Measurements from ENCODE around the gene KIF6. TPM values are rescaled to one million over a fixed set of nuclear protein-coding genes. Genes with fewer than 3 reads are reported as not detected.

The KIF6 gene
- total and polyA plus RNA-seq, 5 donors, result 0.25 to 1.4 (median 0.43) TPM

GRCh38 chr6:39543950-39544349 lies 181.3 kb downstream of the KIF6 start:
- ATAC-seq, result no peak
- DNase-seq, result no peak
- 57% methylated on average over 1 of the region's 1 CpG for WGBS
- Histone ChIP-seq H3K9me3 (ENCODE audit: control insufficient read depth, low read length) (no peaks in the 10 kb centered on the region), H3K27me3 (ENCODE audit: control insufficient read depth, insufficient read depth) (no peaks in the 10 kb centered on the region), H3K4me1 (ENCODE audit: control insufficient read depth, insufficient read depth, low read length) (peaks cover 1% of the 10 kb centered on the region), H3K4me3 (ENCODE audit: low read length) (no peak overlapping the region), H3K27ac (ENCODE audit: low read length) (no peak overlapping the region)
- intact Hi-C loops (cut with DNase I), result no loop called here

GRCh38 chr6:39543095-39543494 lies 182.1 kb downstream of the KIF6 start:
- Histone ChIP-seq H3K27me3 (ENCODE audit: control insufficient read depth, insufficient read depth) (no peaks in the 10 kb centered on the region), H3K4me3 (ENCODE audit: low read length) (no peak overlapping the region), H3K27ac (ENCODE audit: low read length) (no peak overlapping the region), H3K4me1 (ENCODE audit: control insufficient read depth, insufficient read depth, low read length) (no peaks in the 10 kb centered on the region), H3K9me3 (ENCODE audit: control insufficient read depth, low read length) (no peaks in the 10 kb centered on the region)
- ATAC-seq, result peak; percentile 96
- DNase-seq, result peak; percentile 75 to 86 (median 85)
- intact Hi-C loops (cut with DNase I), result no loop called here
- WGBS, result 21% methylated on average over 2 of the region's 2 CpGs

DNA sequence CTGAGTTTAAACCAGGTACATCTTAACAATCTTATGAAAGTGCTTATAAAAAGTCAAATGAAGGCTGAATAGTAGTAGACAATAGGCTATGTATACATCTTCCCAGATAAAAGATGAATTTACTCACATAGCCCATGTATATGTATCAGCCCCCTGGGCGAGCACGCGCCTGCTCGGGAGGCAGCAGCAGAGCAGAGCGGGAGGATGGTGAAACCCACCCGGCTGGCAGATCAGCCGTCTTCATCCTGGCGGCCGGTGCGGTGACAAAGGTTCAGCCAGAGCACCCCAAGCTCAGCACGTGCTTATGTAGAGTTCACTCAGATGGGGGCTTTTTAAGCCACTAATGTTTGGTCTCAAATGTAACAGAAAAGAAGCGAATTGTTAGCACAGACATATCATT lies 184.8 kb downstream of the KIF6 start:
- H3K4me1 ChIP-seq (ENCODE audit: control insufficient read depth, insufficient read depth, low read length), result no peaks in the 10 kb centered on the region
- ATAC-seq, result no peak
- H3K9me3 ChIP-seq (ENCODE audit: control insufficient read depth, low read length), result no peaks in the 10 kb centered on the region
- H3K27me3 ChIP-seq (ENCODE audit: control insufficient read depth, insufficient read depth), result no peaks in the 10 kb centered on the region
- 96% methylated on average over 12 of the region's 12 CpGs for WGBS
- H3K27ac ChIP-seq (ENCODE audit: low read length), result no peak overlapping the region
- DNase-seq, result no peak
- H3K4me3 ChIP-seq (ENCODE audit: low read length), result no peak overlapping the region
- intact Hi-C loops (cut with DNase I), result no loop called here

GRCh38 chr6:39530201-39530759 lies 194.9 kb downstream of the KIF6 start:
- H3K27ac ChIP-seq (ENCODE audit: low read length), result no peak overlapping the region
- no peaks in the 10 kb centered on the region for H3K9me3 ChIP-seq (ENCODE audit: control insufficient read depth, low read length)
- ATAC-seq, result peak; percentile 36 to 62
- peak in 1 of 3 donors; percentile 51 for DNase-seq
- 39% methylated on average over 4 of the region's 4 CpGs for WGBS
- intact Hi-C loops (cut with DNase I), result no loop called here
- H3K27me3 ChIP-seq (ENCODE audit: control insufficient read depth, insufficient read depth), result no peaks in the 10 kb centered on the region
- no peak overlapping the region for H3K4me3 ChIP-seq (ENCODE audit: low read length)
- no peaks in the 10 kb centered on the region for H3K4me1 ChIP-seq (ENCODE audit: control insufficient read depth, insufficient read depth, low read length)

DNA sequence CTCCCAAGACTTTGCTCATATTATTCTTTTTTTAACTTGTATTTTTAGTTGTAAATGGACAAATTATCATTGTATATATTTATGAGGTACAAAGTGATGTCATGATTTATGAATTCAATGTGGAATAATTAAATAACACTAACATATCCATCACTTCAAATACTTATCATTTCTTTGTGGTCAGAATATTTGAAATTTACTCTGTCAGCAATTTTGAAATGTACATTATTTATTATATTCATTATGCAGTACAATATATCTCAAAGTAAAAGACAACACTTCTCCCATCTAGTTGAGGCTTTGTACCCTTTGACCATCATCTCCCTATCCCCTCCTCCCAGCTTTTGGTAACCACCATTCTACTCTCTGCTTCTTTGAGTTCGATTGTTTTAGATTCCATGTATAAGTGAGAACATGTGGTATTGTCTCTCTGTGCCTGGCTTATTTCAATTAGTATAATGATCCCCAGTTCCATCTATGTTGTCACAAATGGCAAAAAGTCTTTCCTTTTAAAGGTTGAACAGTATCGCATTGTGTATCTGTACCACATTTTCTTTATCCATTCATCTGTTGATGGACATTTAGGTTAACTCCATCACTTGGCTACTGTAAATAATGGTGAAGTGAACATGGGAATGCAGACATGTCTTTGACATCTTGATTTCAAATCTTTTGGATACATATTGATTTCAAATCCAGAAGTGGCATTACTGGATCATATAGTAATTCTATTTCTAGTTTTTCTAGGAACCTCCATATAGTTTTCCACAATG lies 197.2 kb downstream of the KIF6 start:
- ATAC-seq (no peak), DNase-seq (no peak)
- Histone ChIP-seq H3K27ac (ENCODE audit: low read length) (no peak overlapping the region), H3K9me3 (ENCODE audit: control insufficient read depth, low read length) (no peaks in the 10 kb centered on the region), H3K4me3 (ENCODE audit: low read length) (no peak overlapping the region), H3K4me1 (ENCODE audit: control insufficient read depth, insufficient read depth, low read length) (no peaks in the 10 kb centered on the region), H3K27me3 (ENCODE audit: control insufficient read depth, insufficient read depth) (no peaks in the 10 kb centered on the region)
- intact Hi-C loops (cut with DNase I), result no loop called here
- 75% methylated on average over 2 of the region's 2 CpGs for WGBS

DNA sequence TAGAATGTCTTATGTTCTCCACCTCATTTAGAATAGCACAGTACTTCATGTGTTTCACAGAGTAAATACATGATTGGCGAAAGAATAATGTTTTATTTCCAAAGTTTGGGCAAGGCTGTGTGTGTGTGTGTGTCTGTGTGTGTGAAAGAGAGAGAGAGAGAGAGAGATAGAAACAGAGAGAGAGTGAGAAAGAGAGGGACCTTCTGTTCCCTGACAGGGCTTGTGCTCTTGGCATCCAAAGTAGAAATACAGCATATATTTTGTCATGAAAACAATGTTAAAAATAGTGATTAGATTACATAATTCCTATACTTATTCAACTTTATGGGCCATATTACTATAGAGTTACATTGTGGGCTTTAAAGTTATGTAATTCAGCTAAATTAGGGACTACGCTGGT lies 201.2 kb downstream of the KIF6 start:
- Histone ChIP-seq H3K27ac (ENCODE audit: low read length) (no peak overlapping the region), H3K4me1 (ENCODE audit: control insufficient read depth, insufficient read depth, low read length) (no peaks in the 10 kb centered on the region)
- 70% methylated on average over 2 of the region's 2 CpGs for WGBS

DNA sequence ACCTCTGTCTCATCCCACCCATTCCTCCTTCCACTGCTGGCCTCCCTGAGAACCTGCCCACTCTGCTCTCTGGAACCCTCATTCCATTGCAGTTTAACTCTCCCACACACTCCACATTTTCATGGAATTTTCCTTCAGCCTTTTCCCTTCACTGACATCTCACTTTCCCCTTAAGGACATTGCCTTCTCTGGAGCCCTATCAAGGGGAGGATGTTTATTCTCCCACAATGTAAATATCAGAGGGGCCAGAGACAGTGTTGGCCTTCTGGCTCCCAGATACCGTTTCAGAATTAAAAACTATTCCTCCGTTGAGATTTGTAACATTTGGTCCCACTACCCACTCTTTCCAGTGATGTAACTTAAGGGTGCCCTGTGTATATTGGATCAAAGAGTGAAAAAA lies 203.2 kb downstream of the KIF6 start:
- H3K27ac ChIP-seq (ENCODE audit: low read length), result no peak overlapping the region
- WGBS, result 34% methylated on average over 2 of the region's 2 CpGs
- H3K9me3 ChIP-seq (ENCODE audit: control insufficient read depth, low read length), result no peaks in the 10 kb centered on the region
- H3K4me3 ChIP-seq (ENCODE audit: low read length), result no peak overlapping the region
- no peaks in the 10 kb centered on the region for H3K27me3 ChIP-seq (ENCODE audit: control insufficient read depth, insufficient read depth)
- intact Hi-C loops (cut with DNase I), result no loop called here
- DNase-seq (no peak), ATAC-seq (peak in 1 of 2 donors; percentile 62)
- H3K4me1 ChIP-seq (ENCODE audit: control insufficient read depth, insufficient read depth, low read length), result no peaks in the 10 kb centered on the region

More for the DNA sequence above, 201.2 kb downstream of the KIF6 start:
- H3K9me3 ChIP-seq (ENCODE audit: control insufficient read depth, low read length), result no peaks in the 10 kb centered on the region
- peak in 1 of 2 donors; percentile 31 for ATAC-seq
- no peak overlapping the region for H3K4me3 ChIP-seq (ENCODE audit: low read length)
- intact Hi-C loops (cut with DNase I), result no loop called here
- DNase-seq, result no peak
- no peaks in the 10 kb centered on the region for H3K27me3 ChIP-seq (ENCODE audit: control insufficient read depth, insufficient read depth)

- H3K4me1 ChIP-seq (ENCODE audit: control insufficient read depth, insufficient read depth, low read length), result no peaks in the 10 kb centered on the region
- no peak overlapping the region for H3K4me3 ChIP-seq (ENCODE audit: low read length)
- no peak for ATAC-seq
- intact Hi-C loops (cut with DNase I), result no loop called here
- no peak overlapping the region for H3K27ac ChIP-seq (ENCODE audit: low read length)
- DNase-seq, result no peak
- 60% methylated on average over 1 of the region's 1 CpG for WGBS
- no peaks in the 10 kb centered on the region for H3K27me3 ChIP-seq (ENCODE audit: control insufficient read depth, insufficient read depth)
- H3K9me3 ChIP-seq (ENCODE audit: control insufficient read depth, low read length), result no peaks in the 10 kb centered on the region
Observed at GRCh38 chr6:39520916-39521315, 204.3 kb downstream of the KIF6 start.

DNA sequence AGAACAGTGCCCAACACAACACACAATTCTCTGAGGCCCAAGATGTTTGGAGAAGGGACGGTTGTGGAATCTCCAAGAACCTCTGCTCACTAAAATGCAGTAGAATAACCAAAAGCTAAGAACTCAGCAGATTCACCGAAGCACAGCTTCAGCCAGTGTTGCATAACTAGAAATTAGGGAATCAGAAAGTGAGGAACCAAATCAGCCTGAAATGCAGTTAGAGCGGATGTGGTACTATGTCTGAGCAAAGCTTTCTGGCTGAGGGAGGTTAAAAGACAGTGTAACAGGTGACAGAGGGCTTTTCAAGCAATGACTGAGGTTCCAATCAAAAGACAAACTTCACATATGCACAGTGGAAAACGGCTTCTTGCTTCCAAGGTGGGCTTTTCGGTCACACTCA lies 204.8 kb downstream of the KIF6 start:
- Histone ChIP-seq H3K9me3 (ENCODE audit: control insufficient read depth, low read length) (no peaks in the 10 kb centered on the region), H3K27me3 (ENCODE audit: control insufficient read depth, insufficient read depth) (no peaks in the 10 kb centered on the region), H3K27ac (ENCODE audit: low read length) (no peak overlapping the region), H3K4me1 (ENCODE audit: control insufficient read depth, insufficient read depth, low read length) (no peaks in the 10 kb centered on the region), H3K4me3 (ENCODE audit: low read length) (no peak overlapping the region)
- DNase-seq, result no peak
- 60% methylated on average over 5 of the region's 5 CpGs for WGBS
- intact Hi-C loops (cut with DNase I), result no loop called here
- ATAC-seq, result peak; percentile 26 to 48

GRCh38 chr6:39518221-39518620 lies 207.0 kb downstream of the KIF6 start:
- H3K27ac ChIP-seq (ENCODE audit: low read length), result no peak overlapping the region
- H3K4me1 ChIP-seq (ENCODE audit: control insufficient read depth, insufficient read depth, low read length), result no peaks in the 10 kb centered on the region
- ATAC-seq (peak in 1 of 2 donors; percentile 34), DNase-seq (no peak)
- no peaks in the 10 kb centered on the region for H3K9me3 ChIP-seq (ENCODE audit: control insufficient read depth, low read length)
- no peak overlapping the region for H3K4me3 ChIP-seq (ENCODE audit: low read length)
- intact Hi-C loops (cut with DNase I), result no loop called here
- no peaks in the 10 kb centered on the region for H3K27me3 ChIP-seq (ENCODE audit: control insufficient read depth, insufficient read depth)
- 67% methylated on average over 2 of the region's 2 CpGs for WGBS

GRCh38 chr6:39517756-39518155 lies 207.5 kb downstream of the KIF6 start:
- H3K27ac ChIP-seq (ENCODE audit: low read length), result no peak overlapping the region
- no peaks in the 10 kb centered on the region for H3K27me3 ChIP-seq (ENCODE audit: control insufficient read depth, insufficient read depth)
- 43% methylated on average over 1 of the region's 1 CpG for WGBS
- DNase-seq, result no peak
- H3K4me1 ChIP-seq (ENCODE audit: control insufficient read depth, insufficient read depth, low read length), result no peaks in the 10 kb centered on the region
- intact Hi-C loops (cut with DNase I), result no loop called here
- no peak overlapping the region for H3K4me3 ChIP-seq (ENCODE audit: low read length)
- H3K9me3 ChIP-seq (ENCODE audit: control insufficient read depth, low read length), result no peaks in the 10 kb centered on the region
- peak in 1 of 2 donors; percentile 14 for ATAC-seq

All from right cardiac atrium (tissue), 5 donors.